WTC11 (cell line): ENCODE data around the gene FBLN2. TPM values are rescaled to one million over a fixed set of nuclear protein-coding genes. Genes with fewer than 3 reads are reported as not detected.

Experiments used
- ATAC-seq: fragments of 200-7000 bp; cut with Tn5 transposase; 2 replicates; pipeline ENCODE4 v1.10.0; 2021; ENCODE audit warnings: mild to moderate bottlenecking, moderate library complexity
- CTCF ChIA-PET: fragments of 300-600 bp; sonication (Branson Sonifier 250); formaldehyde crosslinking; loops from one replicate; lab custom pipeline; 2021; ENCODE audit warnings: antibody characterized with exemption; lab: Charles Lee
- POLR2A ChIA-PET: fragments of 350-600 bp; sonication (Branson Sonifier 250); formaldehyde crosslinking; loops from one replicate; lab custom pipeline; 2021; ENCODE audit warnings: antibody characterized with exemption; lab: Charles Lee
- DNase-seq: peaks from one replicate; pipeline ENCODE4 v3.0.0; 2021; ENCODE audit warnings: low spot score
- H3K27ac Mint-ChIP-seq: 2 replicates; pipeline ENCODE4 v1.8.0; 2021; ENCODE audit warnings: mixed read lengths
- H3K27me3 Mint-ChIP-seq: 2 replicates; pipeline ENCODE4 v1.8.0; 2021; ENCODE audit warnings: low read depth, mild to moderate bottlenecking, moderate library complexity, mixed read lengths
- H3K36me3 Mint-ChIP-seq: 2 replicates; pipeline ENCODE4 v1.8.0; 2021; ENCODE audit warnings: mixed read lengths
- H3K4me1 Mint-ChIP-seq: 2 replicates; pipeline ENCODE4 v1.8.0; 2022; ENCODE audit warnings: mixed read lengths
- H3K4me3 Mint-ChIP-seq: 2 replicates; pipeline ENCODE4 v1.8.0; 2021; ENCODE audit warnings: mild to moderate bottlenecking, moderate library complexity, mixed read lengths
- H3K9me3 Mint-ChIP-seq: 2 replicates; pipeline ENCODE4 v1.8.0; 2021; ENCODE audit warnings: mixed read lengths
- CREB1 ChIP-seq: sonication (generic); formaldehyde crosslinking; IDR thresholded peaks from 2 replicates; pipeline ENCODE4 v1.8.0; 2023; ENCODE audit warnings: mild to moderate bottlenecking, missing genetic modification reagents
- CREM ChIP-seq: sonication (generic); formaldehyde crosslinking; IDR thresholded peaks from 2 replicates; pipeline ENCODE4 v1.8.1; 2022; ENCODE audit warnings: mild to moderate bottlenecking, missing genetic modification reagents, moderate library complexity
- FOXP1 ChIP-seq: sonication (generic); formaldehyde crosslinking; IDR thresholded peaks from 2 replicates; pipeline ENCODE4 v1.8.0; 2022; ENCODE audit warnings: missing genetic modification reagents, mild to moderate bottlenecking, moderate library complexity, borderline replicate concordance
- IRF2 ChIP-seq: sonication (generic); formaldehyde crosslinking; IDR thresholded peaks from 2 replicates; pipeline ENCODE4 v1.8.0; 2022; ENCODE audit warnings: low read depth, missing genetic modification reagents, borderline replicate concordance
- KAT7 ChIP-seq: sonication (generic); formaldehyde crosslinking; IDR thresholded peaks from 2 replicates; pipeline ENCODE4 v1.8.1; 2023; ENCODE audit warnings: missing genetic modification reagents, mild to moderate bottlenecking, borderline replicate concordance
- MXD4 ChIP-seq: fragments of 250-450 bp; sonication (Bioruptor Pico); IDR thresholded peaks from 2 replicates; pipeline ENCODE4 v1.8.0; 2021; ENCODE audit warnings: mild to moderate bottlenecking, moderate library complexity, borderline replicate concordance
- NFE2L1 ChIP-seq: sonication (generic); formaldehyde crosslinking; IDR thresholded peaks from 2 replicates; pipeline ENCODE4 v1.8.1; 2023; ENCODE audit warnings: missing genetic modification reagents
- RORB ChIP-seq: fragments of 250-450 bp; sonication (Bioruptor Pico); IDR thresholded peaks from 2 replicates; pipeline ENCODE4 v1.9.0; 2021; ENCODE audit warnings: mild to moderate bottlenecking
- SMAD3 ChIP-seq: sonication (generic); formaldehyde crosslinking; IDR thresholded peaks from 2 replicates; pipeline ENCODE4 v1.8.0; 2022; ENCODE audit warnings: missing genetic modification reagents, mild to moderate bottlenecking, borderline replicate concordance
- SOX15 ChIP-seq: fragments of 250-450 bp; sonication (Bioruptor Pico); IDR thresholded peaks from 2 replicates; pipeline ENCODE4 v1.9.0; 2021; ENCODE audit warnings: mild to moderate bottlenecking
- ZNF121 ChIP-seq: sonication (generic); formaldehyde crosslinking; IDR thresholded peaks from 2 replicates; pipeline ENCODE4 v1.8.0; 2023; ENCODE audit warnings: missing genetic modification reagents
- ZNF416 ChIP-seq: fragments of 250-450 bp; sonication (Bioruptor Pico); IDR thresholded peaks from 2 replicates; pipeline ENCODE4 v1.9.0; 2021; ENCODE audit warnings: mild to moderate bottlenecking, inconsistent platforms
- ZNF423 ChIP-seq: fragments of 250-450 bp; sonication (Bioruptor Pico); IDR thresholded peaks from 2 replicates; pipeline ENCODE4 v2.1.2; 2022; ENCODE audit warnings: mild to moderate bottlenecking, moderate library complexity
- total RNA-seq: library from RNA; stranded (reverse); gene quantifications from 3 replicates; pipeline ENCODE4 v1.2.3, GENCODE V29; 2021
- TF ChIP-seq, protein P1 (sequence below): sonication (generic); formaldehyde crosslinking; IDR thresholded peaks from 2 replicates; pipeline ENCODE4 v1.8.1; 2022; ENCODE audit warnings: low read depth, missing genetic modification reagents, borderline replicate concordance
- TF ChIP-seq, protein P2 (sequence below): fragments of 250-450 bp; sonication (Bioruptor Pico); conservative IDR thresholded peaks from 2 replicates; pipeline ENCODE4 v1.9.0; 2021; ENCODE audit warnings: mild to moderate bottlenecking
- TF ChIP-seq, protein P3 (sequence below): fragments of 250-450 bp; sonication (Bioruptor Pico); IDR thresholded peaks from 2 replicates; pipeline ENCODE4 v1.9.0; 2021; ENCODE audit warnings: mild to moderate bottlenecking
- TF ChIP-seq, protein P4 (sequence below): sonication (generic); formaldehyde crosslinking; IDR thresholded peaks from 2 replicates; pipeline ENCODE4 v1.8.1; 2022; ENCODE audit warnings: mild to moderate bottlenecking, moderate library complexity, missing genetic modification reagents
- TF ChIP-seq, protein P5 (sequence below): fragments of 250-450 bp; sonication (Bioruptor Pico); IDR thresholded peaks from 2 replicates; pipeline ENCODE4 v1.9.0; 2021; ENCODE audit warnings: moderate library complexity, mild to moderate bottlenecking, inconsistent platforms, borderline replicate concordance
- TF ChIP-seq, protein P6 (sequence below): fragments of 200-600 bp; IDR thresholded peaks from 2 replicates; pipeline ENCODE4 v1.8.0; 2022; ENCODE audit warnings: antibody characterized with exemption

FBLN2 gene
- total RNA-seq, 1 experiment from 2014 or later: 20.7 TPM

DNA sequence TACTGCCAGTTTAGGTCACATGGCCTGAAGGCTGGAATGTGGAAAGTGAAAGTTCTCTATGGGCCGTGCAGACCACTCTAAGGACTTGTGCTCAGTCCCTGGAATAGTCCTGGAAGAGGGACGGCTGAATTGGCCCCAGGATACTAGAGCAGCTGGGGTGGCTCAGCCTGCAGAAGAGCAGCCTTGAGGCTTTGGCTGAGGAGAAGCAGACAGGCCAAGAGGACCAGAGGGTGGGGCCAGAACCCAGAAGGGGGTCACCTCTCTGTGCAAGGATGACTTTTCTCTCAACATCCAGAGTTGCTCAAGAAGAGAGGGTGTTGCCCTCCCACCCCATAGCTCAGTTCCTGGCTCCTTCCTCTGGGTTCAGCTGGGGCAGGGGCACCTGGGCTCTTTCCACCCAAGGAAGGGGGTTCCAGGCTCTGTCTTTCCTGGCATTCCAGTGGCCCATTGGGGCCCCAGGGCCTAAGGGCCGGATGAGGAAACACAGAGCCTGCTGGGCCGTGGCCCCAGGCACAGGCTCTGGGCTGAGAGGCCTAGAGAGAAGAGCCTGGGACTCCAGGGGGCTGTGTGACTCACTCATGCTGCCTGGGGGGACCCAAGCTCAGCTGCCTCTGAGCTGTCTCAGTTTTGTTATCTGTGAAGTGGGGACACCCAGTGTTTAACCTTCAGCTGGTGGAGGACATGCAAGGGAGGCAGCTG, 8.5 kb upstream of the FBLN2 start:
- Mint-ChIP-seq H3K9me3 (peaks cover 19% of the 10 kb centered on the region), H3K4me3 (no peak overlapping the region), H3K27me3 (no peaks in the 10 kb centered on the region; the same call in 1 of the 2 replicates), H3K4me1 (peaks cover 11% of the 10 kb centered on the region)
- ATAC-seq (no peak), DNase-seq (no peak)
- ChIA-PET CTCF (interaction anchor here (1.9 to 2.9 kb wide), 4 partner anchors 12 to 108 kb away, joined by 4 to 12 read pairs (median 10); no protein-coding TSS in a partner anchor), POLR2A (no interaction called here)
- TF ChIP-seq, protein P1, sequence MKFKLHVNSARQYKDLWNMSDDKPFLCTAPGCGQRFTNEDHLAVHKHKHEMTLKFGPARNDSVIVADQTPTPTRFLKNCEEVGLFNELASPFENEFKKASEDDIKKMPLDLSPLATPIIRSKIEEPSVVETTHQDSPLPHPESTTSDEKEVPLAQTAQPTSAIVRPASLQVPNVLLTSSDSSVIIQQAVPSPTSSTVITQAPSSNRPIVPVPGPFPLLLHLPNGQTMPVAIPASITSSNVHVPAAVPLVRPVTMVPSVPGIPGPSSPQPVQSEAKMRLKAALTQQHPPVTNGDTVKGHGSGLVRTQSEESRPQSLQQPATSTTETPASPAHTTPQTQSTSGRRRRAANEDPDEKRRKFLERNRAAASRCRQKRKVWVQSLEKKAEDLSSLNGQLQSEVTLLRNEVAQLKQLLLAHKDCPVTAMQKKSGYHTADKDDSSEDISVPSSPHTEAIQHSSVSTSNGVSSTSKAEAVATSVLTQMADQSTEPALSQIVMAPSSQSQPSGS (CRISPR knock-in tag): no peak
- TF ChIP-seq SMAD3 (no peak), ZNF121 (CRISPR knock-in tag) (no peak), IRF2 (CRISPR knock-in tag) (no peak), ZNF416 (CRISPR knock-in tag) (no peak)
- TF ChIP-seq, all 79 proteins: peak for 0
- Mint-ChIP-seq H3K27ac (no peak overlapping the region), H3K36me3 (peaks cover 4% of the 10 kb centered on the region; the same call in 1 of the 2 replicates)

DNA sequence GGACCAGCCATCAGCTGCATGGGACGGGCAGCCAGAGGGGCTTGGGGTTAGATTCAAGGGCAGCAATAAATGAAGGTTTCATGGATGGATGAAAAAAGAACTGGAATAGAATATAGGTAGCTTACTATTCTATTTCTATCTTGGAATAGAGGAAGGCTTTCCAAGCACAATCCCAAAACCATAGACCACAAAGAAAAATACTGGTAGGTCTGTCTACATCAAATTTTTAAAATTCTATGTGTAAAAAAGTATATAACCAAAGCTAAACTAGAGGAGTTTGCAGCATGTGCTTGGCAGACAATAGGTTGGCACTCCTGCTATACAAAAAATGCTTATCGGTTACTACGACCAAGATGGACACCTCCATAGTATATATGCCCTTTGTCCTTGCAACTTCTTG, 7.2 kb upstream of the FBLN2 start:
- peaks cover 11% of the 10 kb centered on the region for H3K4me1 Mint-ChIP-seq
- TF ChIP-seq CREB1 (CRISPR knock-in tag) (no peak), ZNF423 (CRISPR knock-in tag) (no peak), MXD4 (CRISPR knock-in tag) (no peak), NFE2L1 (CRISPR knock-in tag) (no peak), SOX15 (no peak), CREM (no peak), KAT7 (CRISPR knock-in tag) (no peak), FOXP1 (no peak), RORB (no peak), ZNF416 (CRISPR knock-in tag) (no peak)
- TF ChIP-seq, protein P2, sequence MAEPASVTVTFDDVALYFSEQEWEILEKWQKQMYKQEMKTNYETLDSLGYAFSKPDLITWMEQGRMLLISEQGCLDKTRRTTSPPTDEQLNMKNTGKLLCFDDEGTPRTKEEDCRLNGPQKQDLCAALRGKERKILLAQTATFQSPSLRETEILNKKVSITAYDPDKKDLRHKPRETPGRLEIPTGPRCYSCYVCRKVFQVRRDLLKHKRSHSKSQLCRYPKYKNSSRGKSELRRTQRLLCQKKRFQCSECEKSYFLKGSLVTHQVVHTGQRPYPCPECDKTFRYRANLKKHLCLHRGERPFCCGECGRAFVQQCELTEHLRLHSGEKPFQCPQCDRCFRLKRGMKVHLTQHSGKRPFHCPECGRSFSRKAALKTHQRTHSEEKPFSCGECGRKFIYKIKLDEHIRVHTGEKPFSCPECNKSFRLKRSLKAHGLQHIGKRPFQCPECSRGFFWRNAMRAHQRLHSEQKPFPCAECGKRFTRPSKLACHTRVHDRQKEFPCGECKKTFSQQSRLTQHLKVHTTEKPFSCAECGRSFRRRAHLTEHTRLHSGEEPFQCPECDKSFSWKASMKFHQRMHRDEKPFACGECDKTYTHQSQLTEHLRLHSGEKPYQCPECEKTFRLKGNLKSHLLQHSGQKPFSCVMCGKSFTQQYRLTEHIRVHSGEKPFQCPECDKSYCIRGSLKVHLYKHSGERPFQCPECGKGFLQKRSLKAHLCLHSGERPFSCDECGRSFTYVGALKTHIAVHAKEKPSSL: no peak
- TF ChIP-seq, protein P3, sequence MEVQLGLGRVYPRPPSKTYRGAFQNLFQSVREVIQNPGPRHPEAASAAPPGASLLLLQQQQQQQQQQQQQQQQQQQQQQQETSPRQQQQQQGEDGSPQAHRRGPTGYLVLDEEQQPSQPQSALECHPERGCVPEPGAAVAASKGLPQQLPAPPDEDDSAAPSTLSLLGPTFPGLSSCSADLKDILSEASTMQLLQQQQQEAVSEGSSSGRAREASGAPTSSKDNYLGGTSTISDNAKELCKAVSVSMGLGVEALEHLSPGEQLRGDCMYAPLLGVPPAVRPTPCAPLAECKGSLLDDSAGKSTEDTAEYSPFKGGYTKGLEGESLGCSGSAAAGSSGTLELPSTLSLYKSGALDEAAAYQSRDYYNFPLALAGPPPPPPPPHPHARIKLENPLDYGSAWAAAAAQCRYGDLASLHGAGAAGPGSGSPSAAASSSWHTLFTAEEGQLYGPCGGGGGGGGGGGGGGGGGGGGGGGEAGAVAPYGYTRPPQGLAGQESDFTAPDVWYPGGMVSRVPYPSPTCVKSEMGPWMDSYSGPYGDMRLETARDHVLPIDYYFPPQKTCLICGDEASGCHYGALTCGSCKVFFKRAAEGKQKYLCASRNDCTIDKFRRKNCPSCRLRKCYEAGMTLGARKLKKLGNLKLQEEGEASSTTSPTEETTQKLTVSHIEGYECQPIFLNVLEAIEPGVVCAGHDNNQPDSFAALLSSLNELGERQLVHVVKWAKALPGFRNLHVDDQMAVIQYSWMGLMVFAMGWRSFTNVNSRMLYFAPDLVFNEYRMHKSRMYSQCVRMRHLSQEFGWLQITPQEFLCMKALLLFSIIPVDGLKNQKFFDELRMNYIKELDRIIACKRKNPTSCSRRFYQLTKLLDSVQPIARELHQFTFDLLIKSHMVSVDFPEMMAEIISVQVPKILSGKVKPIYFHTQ (CRISPR knock-in tag): no peak
- TF ChIP-seq, protein P4, sequence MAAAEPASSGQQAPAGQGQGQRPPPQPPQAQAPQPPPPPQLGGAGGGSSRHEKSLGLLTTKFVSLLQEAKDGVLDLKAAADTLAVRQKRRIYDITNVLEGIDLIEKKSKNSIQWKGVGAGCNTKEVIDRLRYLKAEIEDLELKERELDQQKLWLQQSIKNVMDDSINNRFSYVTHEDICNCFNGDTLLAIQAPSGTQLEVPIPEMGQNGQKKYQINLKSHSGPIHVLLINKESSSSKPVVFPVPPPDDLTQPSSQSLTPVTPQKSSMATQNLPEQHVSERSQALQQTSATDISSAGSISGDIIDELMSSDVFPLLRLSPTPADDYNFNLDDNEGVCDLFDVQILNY (CRISPR knock-in tag): no peak
- TF ChIP-seq, protein P5, sequence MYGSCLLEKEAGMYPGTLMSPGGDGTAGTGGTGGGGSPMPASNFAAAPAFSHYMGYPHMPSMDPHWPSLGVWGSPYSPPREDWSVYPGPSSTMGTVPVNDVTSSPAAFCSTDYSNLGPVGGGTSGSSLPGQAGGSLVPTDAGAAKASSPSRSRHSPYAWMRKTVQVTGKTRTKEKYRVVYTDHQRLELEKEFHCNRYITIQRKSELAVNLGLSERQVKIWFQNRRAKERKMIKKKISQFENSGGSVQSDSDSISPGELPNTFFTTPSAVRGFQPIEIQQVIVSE (CRISPR knock-in tag): no peak
- TF ChIP-seq, protein P6, sequence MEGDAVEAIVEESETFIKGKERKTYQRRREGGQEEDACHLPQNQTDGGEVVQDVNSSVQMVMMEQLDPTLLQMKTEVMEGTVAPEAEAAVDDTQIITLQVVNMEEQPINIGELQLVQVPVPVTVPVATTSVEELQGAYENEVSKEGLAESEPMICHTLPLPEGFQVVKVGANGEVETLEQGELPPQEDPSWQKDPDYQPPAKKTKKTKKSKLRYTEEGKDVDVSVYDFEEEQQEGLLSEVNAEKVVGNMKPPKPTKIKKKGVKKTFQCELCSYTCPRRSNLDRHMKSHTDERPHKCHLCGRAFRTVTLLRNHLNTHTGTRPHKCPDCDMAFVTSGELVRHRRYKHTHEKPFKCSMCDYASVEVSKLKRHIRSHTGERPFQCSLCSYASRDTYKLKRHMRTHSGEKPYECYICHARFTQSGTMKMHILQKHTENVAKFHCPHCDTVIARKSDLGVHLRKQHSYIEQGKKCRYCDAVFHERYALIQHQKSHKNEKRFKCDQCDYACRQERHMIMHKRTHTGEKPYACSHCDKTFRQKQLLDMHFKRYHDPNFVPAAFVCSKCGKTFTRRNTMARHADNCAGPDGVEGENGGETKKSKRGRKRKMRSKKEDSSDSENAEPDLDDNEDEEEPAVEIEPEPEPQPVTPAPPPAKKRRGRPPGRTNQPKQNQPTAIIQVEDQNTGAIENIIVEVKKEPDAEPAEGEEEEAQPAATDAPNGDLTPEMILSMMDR: no peak
- TF ChIP-seq, all 79 proteins: peak for 0
- Mint-ChIP-seq H3K4me3 (no peak overlapping the region), H3K36me3 (peaks cover 4% of the 10 kb centered on the region; the same call in 1 of the 2 replicates), H3K27me3 (no peaks in the 10 kb centered on the region; the same call in 1 of the 2 replicates), H3K27ac (no peak overlapping the region), H3K9me3 (peaks cover 19% of the 10 kb centered on the region)
- ChIA-PET POLR2A (no interaction called here), CTCF (interaction anchor here (1.9 kb wide), 1 partner anchor 13 kb away, joined by 4 read pairs; no protein-coding TSS in a partner anchor)
- no peak for DNase-seq
- ATAC-seq: no peak
